ENCODE results near the gene NDUFS5.

The NDUFS5 gene

DNA sequence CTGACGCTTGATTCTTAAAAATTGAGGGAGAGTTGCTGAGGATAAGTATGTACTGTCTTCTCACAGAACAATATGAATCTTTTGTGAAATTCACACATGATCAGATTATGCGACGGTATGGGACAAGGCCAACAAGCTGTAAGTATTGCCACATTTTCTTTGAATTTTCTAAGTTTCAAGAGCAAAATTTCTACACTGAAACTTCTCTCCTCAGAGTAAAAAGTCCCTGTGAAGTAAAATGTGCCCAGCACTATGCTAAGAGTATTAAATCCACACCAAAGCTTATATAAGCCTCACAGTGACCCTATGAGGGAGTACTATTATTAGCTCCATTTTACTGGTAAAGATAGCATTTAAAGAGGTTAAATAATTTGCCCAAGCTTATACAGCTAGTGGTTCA is 22.9 kb upstream of the NDUFS5 start:
- Histone ChIP-seq H4K20me1 (ENCODE audit: insufficient read depth, low read length) (no peaks in the 10 kb centered on the region), H3K36me3 (replicated peaks; ENCODE audit: insufficient read depth, low read length) (peaks cover 15% of the 10 kb centered on the region; the same call in 1 of the 2 replicates), H3F3A (ENCODE audit: insufficient read depth, low read length) (no peaks in the 10 kb centered on the region), H3K9me3 (replicated peaks; ENCODE audit: insufficient read depth, low read length) (no peaks in the 10 kb centered on the region), H3K9ac (ENCODE audit: low read length) (no peak overlapping the region), H3K9me2 (replicated peaks; ENCODE audit: insufficient read depth, low read length) (no peaks in the 10 kb centered on the region), H3K27ac (ENCODE audit: low read length) (no peak overlapping the region), H3K4me3 (ENCODE audit: low read length) (no peak overlapping the region), H3K27me3 (replicated peaks; ENCODE audit: insufficient read depth, low read length) (no peaks in the 10 kb centered on the region), H3K4me2 (ENCODE audit: low read depth, low read length) (no peak overlapping the region), H3K79me2 (ENCODE audit: low read length) (peaks cover 20% of the 10 kb centered on the region), H3K4me1 (ENCODE audit: low read length) (no peaks in the 10 kb centered on the region), H2AFZ (ENCODE audit: low read length) (no peak overlapping the region)
- TF ChIP-seq, protein P1, sequence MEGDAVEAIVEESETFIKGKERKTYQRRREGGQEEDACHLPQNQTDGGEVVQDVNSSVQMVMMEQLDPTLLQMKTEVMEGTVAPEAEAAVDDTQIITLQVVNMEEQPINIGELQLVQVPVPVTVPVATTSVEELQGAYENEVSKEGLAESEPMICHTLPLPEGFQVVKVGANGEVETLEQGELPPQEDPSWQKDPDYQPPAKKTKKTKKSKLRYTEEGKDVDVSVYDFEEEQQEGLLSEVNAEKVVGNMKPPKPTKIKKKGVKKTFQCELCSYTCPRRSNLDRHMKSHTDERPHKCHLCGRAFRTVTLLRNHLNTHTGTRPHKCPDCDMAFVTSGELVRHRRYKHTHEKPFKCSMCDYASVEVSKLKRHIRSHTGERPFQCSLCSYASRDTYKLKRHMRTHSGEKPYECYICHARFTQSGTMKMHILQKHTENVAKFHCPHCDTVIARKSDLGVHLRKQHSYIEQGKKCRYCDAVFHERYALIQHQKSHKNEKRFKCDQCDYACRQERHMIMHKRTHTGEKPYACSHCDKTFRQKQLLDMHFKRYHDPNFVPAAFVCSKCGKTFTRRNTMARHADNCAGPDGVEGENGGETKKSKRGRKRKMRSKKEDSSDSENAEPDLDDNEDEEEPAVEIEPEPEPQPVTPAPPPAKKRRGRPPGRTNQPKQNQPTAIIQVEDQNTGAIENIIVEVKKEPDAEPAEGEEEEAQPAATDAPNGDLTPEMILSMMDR (IDR thresholded peaks at IDR 0.05; ENCODE audit: low read length), result no peak
- TF ChIP-seq EZH2phosphoT487 (IDR thresholded peaks at IDR 0.05; ENCODE audit: low read length) (no peak), EZH2 (optimal IDR thresholded peaks at IDR 0.05; ENCODE audit: low read depth, low read length) (no peak)
- DNase-seq, result no peak

DNA sequence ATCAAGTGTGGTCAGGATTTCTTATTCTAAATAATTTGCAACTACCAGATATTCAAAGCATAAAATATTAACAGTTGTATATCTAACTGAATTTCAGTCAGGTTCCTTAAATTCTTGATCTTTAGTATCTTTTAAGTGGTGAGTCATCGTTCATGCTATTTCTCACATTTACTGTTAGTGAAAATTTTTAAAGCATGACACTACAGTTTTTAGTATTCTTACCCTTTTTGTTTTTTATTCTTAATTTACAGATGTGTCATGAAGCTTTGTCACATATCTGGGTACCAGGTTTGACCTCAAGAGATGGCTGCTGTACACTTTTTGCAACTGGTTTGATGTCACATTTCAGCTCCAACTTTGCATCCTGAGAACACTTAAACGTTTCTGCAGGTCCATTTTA is 22.4 kb upstream of the NDUFS5 start:
- no peak for TF ChIP-seq EZH2phosphoT487 (IDR thresholded peaks at IDR 0.05; ENCODE audit: low read length)
- TF ChIP-seq, protein P1 (IDR thresholded peaks at IDR 0.05; ENCODE audit: low read length), result no peak
- no peak for TF ChIP-seq EZH2 (optimal IDR thresholded peaks at IDR 0.05; ENCODE audit: low read depth, low read length)
- Histone ChIP-seq H3K27ac (ENCODE audit: low read length) (no peak overlapping the region), H3K4me2 (ENCODE audit: low read depth, low read length) (no peak overlapping the region), H3K79me2 (ENCODE audit: low read length) (peaks cover 17% of the 10 kb centered on the region), H3K9me3 (replicated peaks; ENCODE audit: insufficient read depth, low read length) (no peaks in the 10 kb centered on the region), H3F3A (ENCODE audit: insufficient read depth, low read length) (no peaks in the 10 kb centered on the region), H3K27me3 (replicated peaks; ENCODE audit: insufficient read depth, low read length) (no peaks in the 10 kb centered on the region), H2AFZ (ENCODE audit: low read length) (no peak overlapping the region), H3K4me1 (ENCODE audit: low read length) (no peaks in the 10 kb centered on the region), H3K36me3 (replicated peaks; ENCODE audit: insufficient read depth, low read length) (peaks cover 15% of the 10 kb centered on the region; the same call in 1 of the 2 replicates), H3K9ac (ENCODE audit: low read length) (no peak overlapping the region), H3K4me3 (ENCODE audit: low read length) (no peak overlapping the region), H4K20me1 (ENCODE audit: insufficient read depth, low read length) (no peaks in the 10 kb centered on the region), H3K9me2 (replicated peaks; ENCODE audit: insufficient read depth, low read length) (no peaks in the 10 kb centered on the region)
- DNase-seq, result no peak

DNA sequence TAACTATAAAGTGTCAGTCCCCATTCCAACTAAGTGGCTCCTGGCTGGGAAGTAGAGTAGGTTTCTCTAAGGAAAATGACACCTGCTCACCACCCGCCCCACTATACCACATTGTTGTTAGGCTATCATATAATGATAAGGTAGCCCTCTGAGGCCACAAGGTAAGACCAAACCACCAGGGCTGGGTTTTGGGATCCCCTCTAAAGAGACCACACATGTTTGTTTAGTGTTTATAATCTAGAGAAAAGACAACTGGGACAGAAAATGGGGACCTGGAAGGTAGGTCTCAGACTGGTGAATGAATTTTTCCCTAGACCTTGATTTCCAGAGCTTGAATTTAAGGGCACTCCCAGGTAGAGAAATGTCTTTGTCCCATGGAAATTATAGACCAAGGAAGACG is 19.9 kb upstream of the NDUFS5 start:
- no peaks in the 10 kb centered on the region for H3K79me2 ChIP-seq (ENCODE audit: low read length)
- H3K9me3 ChIP-seq (replicated peaks; ENCODE audit: insufficient read depth, low read length), result no peaks in the 10 kb centered on the region
- no peak overlapping the region for H3K4me3 ChIP-seq (ENCODE audit: low read length)
- H4K20me1 ChIP-seq (ENCODE audit: insufficient read depth, low read length), result no peaks in the 10 kb centered on the region
- no peak overlapping the region for H2AFZ ChIP-seq (ENCODE audit: low read length)
- H3K4me1 ChIP-seq (ENCODE audit: low read length), result no peaks in the 10 kb centered on the region
- no peaks in the 10 kb centered on the region for H3F3A ChIP-seq (ENCODE audit: insufficient read depth, low read length)
- no peak for DNase-seq
- H3K36me3 ChIP-seq (replicated peaks; ENCODE audit: insufficient read depth, low read length), result peaks cover 10% of the 10 kb centered on the region; the same call in 1 of the 2 replicates
- H3K4me2 ChIP-seq (ENCODE audit: low read depth, low read length), result no peak overlapping the region
- no peak overlapping the region for H3K9ac ChIP-seq (ENCODE audit: low read length)
- no peaks in the 10 kb centered on the region for H3K27me3 ChIP-seq (replicated peaks; ENCODE audit: insufficient read depth, low read length)
- no peak overlapping the region for H3K27ac ChIP-seq (ENCODE audit: low read length)
- TF ChIP-seq EZH2phosphoT487 (IDR thresholded peaks at IDR 0.05; ENCODE audit: low read length) (no peak), EZH2 (optimal IDR thresholded peaks at IDR 0.05; ENCODE audit: low read depth, low read length) (no peak)
- TF ChIP-seq, protein P1 (IDR thresholded peaks at IDR 0.05; ENCODE audit: low read length), result no peak
- no peaks in the 10 kb centered on the region for H3K9me2 ChIP-seq (replicated peaks; ENCODE audit: insufficient read depth, low read length)

All from MM.1S (cell line).